GM23338 (cell line): Measurements from ENCODE around the gene NT5M. TPM values are rescaled to one million over a fixed set of nuclear protein-coding genes. Genes with fewer than 3 reads are reported as not detected.

ENCODE experiments used
- ATAC-seq: fragments of 200-7000 bp; cut with Tn5 transposase; 3 replicates; pipeline ENCODE4 v1.9.1; 2020
- DNase-seq: peaks from one replicate; pipeline ENCODE4 v3.0.0-alpha.2; 2015; ENCODE audit warnings: low spot score
- H2AFZ ChIP-seq: fragments of 200-600 bp; sonication (generic); 2 replicates; pipeline ENCODE4 v1.8.0; 2016; ENCODE audit warnings: antibody characterized with exemption, mild to moderate bottlenecking, moderate library complexity
- H3F3A ChIP-seq: fragments of 200-600 bp; sonication (generic); replicated peaks from 2 replicates; pipeline ENCODE4 v1.8.0; 2017; ENCODE audit warnings: antibody characterized with exemption, mixed run types, low read depth
- H3K27ac ChIP-seq: fragments of 200-600 bp; sonication (generic); 2 replicates; pipeline ENCODE4 v1.6.1; 2016; ENCODE audit warnings: low read depth
- H3K27me3 ChIP-seq: fragments of 200-600 bp; sonication (generic); 2 replicates; pipeline ENCODE4 v1.8.0; 2016; ENCODE audit warnings: mild to moderate bottlenecking, mixed run types, moderate library complexity; ENCODE audit not compliant: insufficient read depth
- H3K36me3 ChIP-seq: fragments of 200-600 bp; sonication (generic); 2 replicates; pipeline ENCODE4 v1.8.0; 2016; ENCODE audit warnings: mild to moderate bottlenecking; ENCODE audit not compliant: insufficient read depth
- H3K4me1 ChIP-seq: fragments of 200-600 bp; sonication (generic); 2 replicates; pipeline ENCODE4 v1.8.0; 2016; ENCODE audit warnings: mild to moderate bottlenecking, moderate library complexity; ENCODE audit not compliant: insufficient read depth
- H3K4me2 ChIP-seq: fragments of 200-600 bp; sonication (generic); 2 replicates; pipeline ENCODE4 v1.7.1; 2017; ENCODE audit warnings: mixed run types
- H3K4me3 ChIP-seq: fragments of 200-600 bp; sonication (generic); 2 replicates; pipeline ENCODE4 v1.6.1; 2016; ENCODE audit warnings: mixed run types
- H3K79me2 ChIP-seq: fragments of 200-600 bp; sonication (generic); replicated peaks from 2 replicates; pipeline ENCODE4 v1.8.0; 2017; ENCODE audit warnings: mild to moderate bottlenecking; ENCODE audit not compliant: insufficient read depth
- H3K9me2 ChIP-seq: fragments of 200-600 bp; sonication (generic); 2 replicates; pipeline ENCODE4 v1.8.0; 2017; ENCODE audit not compliant: insufficient read depth
- H4K20me1 ChIP-seq: fragments of 200-600 bp; sonication (generic); replicated peaks from 2 replicates; pipeline ENCODE4 v1.8.0; 2017; ENCODE audit warnings: mild to moderate bottlenecking; ENCODE audit not compliant: insufficient read depth
- H3K27ac Mint-ChIP-seq: 2 replicates; pipeline ENCODE4 v1.8.0; 2020; ENCODE audit warnings: inconsistent platforms, mild to moderate bottlenecking, moderate library complexity, mixed read lengths
- H3K27me3 Mint-ChIP-seq: 3 replicates; pipeline ENCODE4 v1.8.0; 2022; ENCODE audit warnings: low read depth, mild to moderate bottlenecking, moderate library complexity, mixed read lengths, inconsistent platforms; ENCODE audit not compliant: insufficient read depth, poor library complexity
- H3K36me3 Mint-ChIP-seq: 3 replicates; pipeline ENCODE4 v1.8.0; 2021; ENCODE audit warnings: low read depth, mild to moderate bottlenecking, inconsistent platforms, moderate library complexity, mixed read lengths
- H3K4me1 Mint-ChIP-seq: 3 replicates; pipeline ENCODE4 v1.8.0; 2020; ENCODE audit warnings: mild to moderate bottlenecking, inconsistent platforms, mixed read lengths
- H3K4me3 Mint-ChIP-seq: 3 replicates; pipeline ENCODE4 v1.8.0; 2021; ENCODE audit warnings: moderate library complexity, mild to moderate bottlenecking, inconsistent platforms, mixed read lengths
- H3K9me3 Mint-ChIP-seq: 3 replicates; pipeline ENCODE4 v1.8.0; 2020; ENCODE audit warnings: moderate library complexity, mild to moderate bottlenecking, inconsistent platforms, mixed read lengths
- CREB1 ChIP-seq: fragments of 250-450 bp; sonication (Bioruptor Pico); IDR thresholded peaks from 2 replicates; pipeline ENCODE4 v1.5.0; 2020; ENCODE audit warnings: low read depth, mild to moderate bottlenecking, moderate library complexity
- ETS1 ChIP-seq: IDR thresholded peaks from 2 replicates; pipeline ENCODE4 v1.6.1; 2016; ENCODE audit warnings: antibody characterized with exemption
- JUNB ChIP-seq: IDR thresholded peaks from one replicate; pipeline ENCODE4 v1.6.1; 2016; ENCODE audit warnings: antibody characterized with exemption; ENCODE audit not compliant: unreplicated experiment
- NANOG ChIP-seq: IDR thresholded peaks from 2 replicates; pipeline ENCODE4 v1.6.1; 2016; ENCODE audit warnings: antibody characterized with exemption, borderline replicate concordance
- POLR2AphosphoS5 ChIP-seq: IDR thresholded peaks from 2 replicates; pipeline ENCODE4 v1.6.1; 2016; ENCODE audit warnings: antibody characterized with exemption, low read depth
- ZNF114 ChIP-seq: fragments of 250-450 bp; sonication (Bioruptor Pico); IDR thresholded peaks from 2 replicates; pipeline ENCODE4 v1.5.0; 2020; ENCODE audit warnings: mild to moderate bottlenecking, moderate library complexity
- ZNF331 ChIP-seq: fragments of 250-450 bp; sonication (Bioruptor Pico); IDR thresholded peaks from 2 replicates; pipeline ENCODE4 v1.5.0; 2020; ENCODE audit warnings: low read depth, mild to moderate bottlenecking, moderate library complexity
- ZNF462 ChIP-seq: fragments of 250-450 bp; sonication (Bioruptor Pico); IDR thresholded peaks from 2 replicates; pipeline ENCODE4 v1.5.0; 2020; ENCODE audit warnings: mild to moderate bottlenecking, moderate library complexity
- polyA plus RNA-seq: library from polyadenylated mRNA; unstranded; fragments of >200 nt; fragmentation: Nextera tagmentation; extraction: Ambion mirVana; gene quantifications from 2 replicates; pipeline ENCODE4 v1.2.1, GENCODE V29; 2016
- total RNA-seq: library from RNA; depleted of rRNA; stranded (reverse); fragments of >200 nt; shearing (Covaris generic); gene quantifications from 2 replicates; pipeline ENCODE4 v1.2.3, GENCODE V29; 2014

Gene NT5M
- total and polyA plus RNA-seq, 2 experiments from 2014 or later = 6.0 to 10.6 TPM

- Histone ChIP-seq H3K9me2 (no peaks in the 10 kb centered on the region), H4K20me1 (no peaks in the 10 kb centered on the region), H3K27ac (no peak overlapping the region), H3K4me2 (no peak overlapping the region), H3K4me1 (no peaks in the 10 kb centered on the region), H3K27me3 (no peaks in the 10 kb centered on the region), H3K79me2 (no peaks in the 10 kb centered on the region), H3F3A (no peaks in the 10 kb centered on the region), H2AFZ (0 out of 2 replicates have a peak overlapping the region, but pooled peaks have one; percentile 63), H3K4me3 (no peak overlapping the region), H3K36me3 (no peaks in the 10 kb centered on the region)
- Mint-ChIP-seq H3K27ac (no peak overlapping the region), H3K4me3 (no peak overlapping the region), H3K9me3 (peaks cover 7% of the 10 kb centered on the region), H3K4me1 (no peaks in the 10 kb centered on the region), H3K27me3 (no peaks in the 10 kb centered on the region), H3K36me3 (no peaks in the 10 kb centered on the region)
- peak; percentile 22 for DNase-seq
- TF ChIP-seq JUNB (no peak), CREB1 (CRISPR knock-in tag) (no peak), POLR2AphosphoS5 (no peak), ZNF114 (no peak), ZNF462 (CRISPR knock-in tag) (no peak), ZNF331 (no peak), NANOG (no peak), ETS1 (no peak)
- no peak for ATAC-seq
These were observed 88.6 kb downstream of the NT5M start for GRCh38 chr17:17391668-17392370.
